GM21737 (cell line): ENCODE measurements around the gene HDAC9.

Experiments used
- ATAC-seq: cut with Tn5 transposase; IDR thresholded peaks from one replicate; pipeline ENCODE4 v1.9.1; 2021; ENCODE audit warnings: mild to moderate bottlenecking, moderate library complexity; ENCODE audit not compliant: unreplicated experiment

HDAC9 gene

DNA sequence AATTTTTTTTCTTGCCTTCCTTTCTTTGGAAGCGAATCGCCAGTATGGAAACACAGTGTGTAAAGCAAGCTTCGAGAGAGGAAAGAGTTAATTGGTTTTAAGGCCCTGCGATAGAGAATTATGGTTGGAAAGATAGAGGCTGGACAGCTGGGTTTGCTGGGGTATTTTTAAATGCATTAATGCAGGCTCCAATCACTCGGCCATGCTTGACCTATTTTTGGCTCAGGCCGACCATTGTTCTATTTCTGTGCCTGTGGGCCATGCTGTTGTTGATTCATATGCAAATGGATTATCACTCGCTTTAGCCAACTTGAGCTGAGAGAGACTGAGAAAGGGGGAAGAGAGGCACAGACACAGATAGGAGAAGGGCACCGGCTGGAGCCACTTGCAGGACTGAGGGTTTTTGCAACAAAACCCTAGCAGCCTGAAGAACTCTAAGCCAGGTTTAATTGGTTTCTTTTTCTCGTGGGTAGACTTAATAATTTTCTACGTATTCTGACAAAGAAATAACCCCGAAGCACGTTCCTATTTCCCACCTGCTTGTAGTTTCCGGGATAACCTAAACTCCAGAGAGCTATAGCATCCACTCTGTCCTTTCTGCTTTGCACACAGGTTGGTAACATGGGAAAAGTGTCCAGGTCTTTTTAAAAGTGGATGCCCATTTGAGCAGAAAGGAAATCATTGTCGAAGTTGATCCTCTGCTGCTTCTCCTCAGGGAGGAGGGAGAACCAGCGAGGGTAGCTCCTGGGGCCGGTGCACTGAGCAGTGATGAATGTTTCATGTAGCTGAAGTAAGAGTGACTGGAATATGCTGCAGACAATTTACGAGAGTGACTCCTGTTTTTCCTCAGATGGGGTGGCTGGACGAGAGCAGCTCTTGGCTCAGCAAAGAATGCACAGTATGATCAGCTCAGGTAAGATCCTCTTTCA is at the start of gene HDAC9:
TSS of gene HDAC9 (plus strand) at position 338 of the 929 bp plus-strand sequence. CDS start at position 892, 554 bp downstream.
- ATAC-seq: peak; percentile 89

DNA sequence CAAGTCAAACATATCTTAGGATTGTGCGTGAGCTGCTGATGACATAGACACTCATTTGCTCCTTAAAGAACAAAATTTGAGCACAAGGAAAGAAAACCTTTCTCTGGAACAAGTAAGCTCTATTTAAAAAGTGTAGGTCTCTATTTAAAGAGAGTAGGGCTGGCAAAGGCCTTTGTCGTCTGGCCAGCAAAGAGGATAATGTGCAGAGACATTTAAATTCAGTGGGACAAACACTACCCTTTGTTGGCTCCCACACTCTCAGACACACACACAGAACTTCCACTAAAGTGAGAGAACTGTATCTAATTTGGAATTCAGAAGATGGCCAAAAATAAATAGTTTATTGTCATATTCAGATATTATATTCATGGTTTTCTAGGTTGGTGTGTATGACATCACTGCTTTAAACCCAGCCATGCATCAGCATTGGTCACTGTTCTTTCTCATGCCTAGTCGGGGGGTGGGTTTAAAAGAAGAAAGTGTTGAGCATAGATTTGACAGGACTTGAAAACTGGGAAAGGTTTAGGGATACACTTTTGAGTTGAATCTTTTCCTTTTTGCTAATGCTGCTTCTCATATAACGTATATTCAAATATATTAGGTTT is 49.5 kb upstream of the HDAC9 start:
- ATAC-seq: no peak

DNA sequence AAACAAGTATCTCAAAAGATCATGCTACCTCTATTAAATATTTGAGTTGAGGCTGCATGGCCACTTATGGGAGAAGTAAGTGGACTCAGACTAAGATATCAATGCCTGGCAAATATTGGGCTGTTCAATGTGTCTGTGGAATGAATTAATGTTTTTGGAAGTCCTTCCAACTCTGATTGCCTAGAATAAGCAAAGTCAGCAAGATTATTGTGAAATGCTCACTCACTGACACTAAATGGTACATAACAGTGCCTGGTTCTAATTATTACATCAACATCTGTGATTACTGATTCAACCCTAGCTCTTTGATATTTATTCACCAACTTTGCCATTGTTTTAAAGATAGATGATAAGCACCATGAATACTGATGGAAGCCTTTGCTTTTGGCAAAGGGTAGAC is 45.5 kb upstream of the HDAC9 start:
- ATAC-seq: no peak

GRCh38 chr7:18455606-18456005 is 39.9 kb upstream of the HDAC9 start:
- no peak for ATAC-seq

DNA sequence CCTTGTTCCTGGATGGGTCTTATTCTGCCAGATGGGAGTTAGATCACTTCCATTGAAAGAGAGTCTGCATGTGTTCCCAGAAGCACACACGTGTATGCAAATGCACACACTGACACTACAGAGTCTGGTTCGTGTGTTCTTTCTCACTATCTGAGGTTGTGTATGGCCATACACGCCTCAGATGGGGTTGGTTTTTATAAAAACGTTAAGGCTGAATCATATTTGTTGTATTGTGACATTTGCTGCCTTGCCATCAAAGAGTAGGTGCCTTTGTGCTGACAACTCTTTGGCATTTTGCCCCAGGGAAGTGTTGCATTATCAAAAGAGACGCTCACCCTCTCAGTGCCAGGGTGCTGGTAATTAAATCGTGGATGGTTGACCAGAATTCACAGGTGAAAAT is 37.7 kb upstream of the HDAC9 start:
- no peak for ATAC-seq

DNA sequence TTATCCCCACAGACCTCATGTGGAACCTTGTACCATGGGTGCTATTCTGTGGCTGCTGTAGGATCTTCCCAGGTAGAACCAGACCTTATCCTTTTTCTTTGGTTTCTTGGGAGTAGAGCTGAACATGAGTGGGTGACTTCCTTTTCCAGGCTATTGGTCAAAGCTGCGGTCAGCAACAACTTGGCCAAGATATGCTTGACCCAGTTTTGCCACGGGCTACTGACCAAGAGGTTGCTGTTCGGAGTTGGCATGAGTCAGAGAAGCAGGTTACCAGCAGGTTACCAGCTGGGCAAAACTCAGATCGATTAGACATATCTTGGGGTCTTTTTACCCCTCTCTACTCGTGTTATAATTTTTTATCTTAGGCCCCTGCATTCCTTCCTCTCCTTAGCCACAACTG is 36.7 kb upstream of the HDAC9 start:
- ATAC-seq: no peak

GRCh38 chr7:18459484-18460245 is 35.9 kb upstream of the HDAC9 start:
- ATAC-seq: no peak

DNA sequence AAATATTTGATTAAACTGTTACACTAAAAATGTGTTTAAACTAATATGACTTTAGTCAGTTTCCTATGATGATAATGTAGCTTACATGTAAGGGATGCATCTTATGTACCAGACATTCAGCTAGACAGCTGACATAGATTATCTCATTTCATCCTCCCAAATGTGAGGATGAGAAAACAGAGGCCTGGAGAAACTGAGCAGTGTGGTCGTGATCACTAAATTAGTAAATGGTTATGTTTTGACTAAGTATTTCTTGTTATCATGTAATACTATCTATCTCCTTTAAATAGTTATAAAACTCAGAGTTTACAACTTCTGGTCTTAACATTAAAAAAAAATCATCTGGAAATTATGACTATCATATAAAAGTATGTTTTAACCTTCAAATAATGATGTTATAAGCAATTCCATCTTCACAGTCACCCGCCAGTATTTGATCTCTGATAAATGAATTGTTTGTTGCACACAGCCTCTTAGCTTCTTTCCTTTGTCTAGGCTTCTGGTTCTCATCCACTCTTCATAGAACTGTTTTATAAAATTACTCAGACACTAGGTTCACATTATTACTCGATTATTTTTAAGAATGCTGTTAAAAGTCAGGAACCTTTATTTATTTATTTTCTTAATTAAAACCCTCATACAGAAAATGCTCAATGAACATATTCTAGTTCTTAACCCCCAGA is 33.6 kb upstream of the HDAC9 start:
- no peak for ATAC-seq

DNA sequence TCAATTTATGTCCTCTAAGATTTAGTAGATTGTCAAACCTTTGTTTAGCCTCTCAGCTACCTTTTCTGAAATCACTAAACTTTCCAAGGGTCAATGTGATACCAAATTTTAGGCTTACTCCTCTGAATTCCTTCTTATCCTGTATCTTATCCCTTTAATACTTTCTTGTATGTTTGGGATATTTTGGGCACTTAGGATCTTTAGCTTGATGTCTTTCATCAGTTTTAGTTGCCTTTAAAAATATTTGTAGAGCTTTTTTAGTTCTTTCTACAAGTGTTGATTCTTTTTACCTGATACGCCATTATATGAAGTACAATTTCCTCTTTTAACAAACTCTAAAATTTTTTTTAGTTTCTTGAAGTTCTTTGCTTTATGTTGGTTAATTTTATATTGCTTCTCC is 30.7 kb upstream of the HDAC9 start:
- ATAC-seq: no peak

DNA sequence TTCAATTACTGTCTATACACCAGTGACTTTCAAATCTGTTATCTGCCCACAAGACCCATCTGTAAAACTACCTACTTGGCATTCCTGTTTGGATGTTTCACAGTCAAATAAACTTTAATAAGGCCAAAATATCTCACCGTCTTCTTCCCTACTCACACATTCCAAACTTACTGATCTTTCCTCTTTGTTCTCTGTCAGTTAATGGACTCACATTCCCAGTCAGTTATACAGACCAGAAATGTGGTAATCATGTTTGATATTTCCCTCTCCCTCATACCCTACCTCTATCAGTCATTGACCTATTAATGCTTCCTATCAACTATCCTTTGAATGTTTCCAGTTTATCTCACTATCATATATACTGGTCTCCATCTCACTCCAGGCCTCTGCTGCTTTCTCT is 28.5 kb upstream of the HDAC9 start:
- no peak for ATAC-seq

- ATAC-seq: no peak
Observed at GRCh38 chr7:18468795-18469194, 26.8 kb upstream of the HDAC9 start.

GRCh38 chr7:18469316-18469715 is 26.2 kb upstream of the HDAC9 start:
- no peak for ATAC-seq

- no peak for ATAC-seq
Observed at GRCh38 chr7:18471476-18472160, 23.9 kb upstream of the HDAC9 start.

- ATAC-seq: no peak
Observed at GRCh38 chr7:18472161-18472483, 23.4 kb upstream of the HDAC9 start.

GRCh38 chr7:18473119-18473518 is 22.4 kb upstream of the HDAC9 start:
- ATAC-seq: no peak

- no peak for ATAC-seq
Observed at GRCh38 chr7:18474944-18475343, 20.6 kb upstream of the HDAC9 start.

DNA sequence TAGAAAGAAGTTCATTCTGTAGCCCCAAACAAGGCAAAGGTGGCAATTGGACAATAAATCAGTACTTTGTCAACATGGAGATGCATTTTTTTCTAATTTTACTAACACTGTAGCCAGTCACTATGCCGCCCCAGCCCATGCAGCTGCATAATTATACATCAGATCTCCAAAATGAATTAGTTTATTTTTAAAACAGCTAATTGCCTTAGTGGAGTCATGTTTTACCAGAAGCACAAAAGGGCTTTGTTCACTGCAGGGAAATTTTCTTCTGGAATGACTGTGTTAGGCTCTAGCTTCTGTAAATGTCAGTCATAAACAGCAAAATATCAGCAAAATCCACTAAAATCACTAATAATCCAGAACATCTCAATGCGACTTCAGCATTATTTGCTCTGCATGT is 20.1 kb upstream of the HDAC9 start:
- no peak for ATAC-seq

GRCh38 chr7:18481776-18482175 is 13.8 kb upstream of the HDAC9 start:
- no peak for ATAC-seq

DNA sequence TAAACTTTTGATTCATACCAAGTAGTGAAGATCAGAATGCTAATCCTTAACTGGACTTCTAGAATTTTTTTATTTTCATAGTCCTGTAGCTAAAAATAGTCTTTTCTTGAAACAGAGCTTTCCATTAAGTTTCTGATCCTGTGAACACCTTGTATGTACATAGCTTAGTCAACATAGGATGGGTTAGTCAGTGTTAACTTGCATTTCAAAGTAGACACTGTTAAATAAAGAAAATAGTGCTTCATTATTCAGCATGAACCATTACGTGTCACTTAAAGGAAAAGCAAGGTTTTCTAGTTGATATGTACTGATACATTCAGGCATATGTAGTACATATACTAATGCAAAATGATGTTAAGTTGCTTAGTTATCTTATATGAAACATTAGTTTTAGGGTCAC is 7.5 kb upstream of the HDAC9 start:
- no peak for ATAC-seq

DNA sequence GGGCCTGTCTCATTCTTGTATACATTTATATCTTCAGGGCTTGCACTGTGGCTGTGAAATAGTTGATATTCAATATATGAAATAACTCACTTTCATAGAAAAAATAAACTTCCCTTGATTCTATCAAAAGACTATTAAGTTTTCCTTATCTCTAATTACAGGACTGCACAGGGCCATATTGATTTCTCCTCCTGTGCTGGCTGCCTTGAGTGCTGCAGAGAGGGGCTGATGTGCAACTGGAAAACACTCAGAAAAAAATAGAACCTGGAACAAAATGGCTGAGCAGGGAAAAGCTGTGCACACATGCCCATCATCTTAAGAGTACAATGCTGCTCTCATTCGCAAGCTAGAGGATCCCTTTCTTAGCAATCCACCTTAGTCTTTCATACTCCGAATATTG is 5.9 kb upstream of the HDAC9 start:
- no peak for ATAC-seq

- ATAC-seq: no peak
Observed at GRCh38 chr7:18491871-18492270, 3.7 kb upstream of the HDAC9 start.
